Ishikawa (cell line): ENCODE results near the gene GORAB.

Experiments used
- CEBPB ChIP-seq: IDR thresholded peaks from 2 replicates; pipeline ENCODE4 v1.6.1; 2012
- CREB1 ChIP-seq: IDR thresholded peaks from 2 replicates; pipeline ENCODE4 v1.6.1; 2012; ENCODE audit warnings: low read depth
- EGR1 ChIP-seq: IDR thresholded peaks from 2 replicates; pipeline ENCODE4 v1.6.1; 2012
- EP300 ChIP-seq: IDR thresholded peaks from 2 replicates; pipeline ENCODE4 v1.6.1; 2012; ENCODE audit warnings: borderline replicate concordance
- FOXM1 ChIP-seq: IDR thresholded peaks from 2 replicates; pipeline ENCODE4 v1.6.1; 2012; ENCODE audit warnings: low read depth, borderline replicate concordance
- RAD21 ChIP-seq: IDR thresholded peaks from 2 replicates; pipeline ENCODE4 v1.6.1; 2012; ENCODE audit warnings: low read depth
- REST ChIP-seq: IDR thresholded peaks from 2 replicates; pipeline ENCODE4 v1.6.1; 2012; ENCODE audit warnings: low read depth, mild to moderate bottlenecking
- TAF1 ChIP-seq: IDR thresholded peaks from 2 replicates; pipeline ENCODE4 v1.6.1; 2012; ENCODE audit warnings: low read depth, mild to moderate bottlenecking
- TCF12 ChIP-seq: IDR thresholded peaks from 2 replicates; pipeline ENCODE4 v1.6.1; 2012; ENCODE audit warnings: low read depth
- TEAD4 ChIP-seq: IDR thresholded peaks from 2 replicates; pipeline ENCODE4 v1.6.1; 2012
- USF1 ChIP-seq: IDR thresholded peaks from 2 replicates; pipeline ENCODE4 v1.6.1; 2012
- YY1 ChIP-seq: IDR thresholded peaks from 2 replicates; pipeline ENCODE4 v1.6.1; 2012; ENCODE audit warnings: low read depth
- ZBTB7A ChIP-seq: IDR thresholded peaks from 2 replicates; pipeline ENCODE4 v1.6.1; 2012; ENCODE audit warnings: low read depth
- TF ChIP-seq, protein P1 (sequence below): IDR thresholded peaks from 2 replicates; pipeline ENCODE4 v1.6.1; 2012

Gene GORAB

GRCh38 chr1:170590921-170591705 lies 59.1 kb downstream of the GORAB start:
- TF ChIP-seq, protein P1, sequence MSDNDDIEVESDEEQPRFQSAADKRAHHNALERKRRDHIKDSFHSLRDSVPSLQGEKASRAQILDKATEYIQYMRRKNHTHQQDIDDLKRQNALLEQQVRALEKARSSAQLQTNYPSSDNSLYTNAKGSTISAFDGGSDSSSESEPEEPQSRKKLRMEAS = no peak
- TF ChIP-seq EP300 (no peak), RAD21 (no peak), REST (no peak)

DNA sequence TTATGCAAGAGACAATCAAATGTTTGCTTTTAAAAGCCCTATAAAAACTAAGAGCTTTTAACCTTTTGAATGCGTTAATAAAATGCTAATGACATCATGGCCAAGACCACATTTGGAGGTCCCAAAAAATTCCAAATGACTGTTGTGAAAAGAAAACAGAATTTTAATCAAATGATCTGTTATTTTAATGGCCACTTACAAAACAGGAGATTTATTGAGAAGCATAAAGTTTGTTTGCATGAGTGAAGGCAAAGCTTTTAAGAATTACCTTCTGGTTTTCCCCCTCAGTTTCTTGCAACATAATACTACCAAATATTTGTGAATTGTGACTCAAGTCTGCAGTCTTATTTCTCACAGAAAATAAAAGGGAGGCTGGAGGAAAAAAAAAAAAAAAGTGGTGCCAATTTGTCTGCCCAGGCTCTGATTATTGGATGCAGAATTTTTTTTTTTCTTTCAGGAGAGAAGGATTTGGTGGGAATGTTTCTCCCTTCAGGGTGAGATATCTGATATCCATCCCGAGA lies 60.7 kb downstream of the GORAB start:
- TF ChIP-seq FOXM1 = no peak
- TF ChIP-seq, protein P1 = no peak
- no peak for TF ChIP-seq RAD21
- no peak for TF ChIP-seq ZBTB7A
- no peak for TF ChIP-seq EP300
- no peak for TF ChIP-seq EGR1
- no peak for TF ChIP-seq CEBPB
- no peak for TF ChIP-seq TEAD4
- no peak for TF ChIP-seq CREB1
- no peak for TF ChIP-seq YY1
- no peak for TF ChIP-seq REST
- TF ChIP-seq TCF12 = no peak

GRCh38 chr1:170593173-170594011 lies 61.4 kb downstream of the GORAB start:
- TF ChIP-seq CEBPB (no peak), REST (peak; percentile 51), EP300 (no peak)

- TF ChIP-seq RAD21 = no peak
- no peak for TF ChIP-seq USF1
- no peak for TF ChIP-seq FOXM1
- TF ChIP-seq TEAD4 = no peak
- no peak for TF ChIP-seq TAF1
- TF ChIP-seq CREB1 = no peak
- TF ChIP-seq, protein P1 = no peak
- no peak for TF ChIP-seq EGR1
Observed at GRCh38 chr1:170594066-170594626, 62.2 kb downstream of the GORAB start.
